HG03521 (cell line): ENCODE data around the gene PLA2G2F.

Source experiments
- ATAC-seq: cut with Tn5 transposase; IDR thresholded peaks from one replicate; pipeline ENCODE4 v1.9.1; 2021; ENCODE audit warnings: mild to moderate bottlenecking, moderate library complexity; ENCODE audit not compliant: unreplicated experiment

The PLA2G2F gene

GRCh38 chr1:20168564-20169491 is 29.7 kb downstream of the PLA2G2F start:
- no peak for ATAC-seq

DNA sequence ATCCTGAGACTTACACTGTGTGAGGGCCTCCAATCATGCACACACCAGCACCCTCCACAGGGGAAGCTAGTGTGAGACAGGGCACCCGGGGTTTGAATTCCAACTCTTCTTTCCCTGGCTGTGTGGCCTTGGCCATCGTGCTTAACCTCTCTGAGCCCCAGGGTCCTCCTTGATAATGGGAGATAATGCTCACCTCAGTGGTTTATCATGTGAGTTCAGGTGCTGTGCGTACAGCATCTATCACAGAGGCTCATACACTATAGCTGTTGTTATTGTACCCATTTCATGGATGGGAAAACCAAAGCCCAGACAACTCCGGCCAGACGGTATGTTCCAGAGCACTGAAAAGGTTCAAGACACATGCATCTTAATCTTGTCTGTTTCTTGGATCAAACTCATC is 30.8 kb downstream of the PLA2G2F start:
- ATAC-seq: no peak

DNA sequence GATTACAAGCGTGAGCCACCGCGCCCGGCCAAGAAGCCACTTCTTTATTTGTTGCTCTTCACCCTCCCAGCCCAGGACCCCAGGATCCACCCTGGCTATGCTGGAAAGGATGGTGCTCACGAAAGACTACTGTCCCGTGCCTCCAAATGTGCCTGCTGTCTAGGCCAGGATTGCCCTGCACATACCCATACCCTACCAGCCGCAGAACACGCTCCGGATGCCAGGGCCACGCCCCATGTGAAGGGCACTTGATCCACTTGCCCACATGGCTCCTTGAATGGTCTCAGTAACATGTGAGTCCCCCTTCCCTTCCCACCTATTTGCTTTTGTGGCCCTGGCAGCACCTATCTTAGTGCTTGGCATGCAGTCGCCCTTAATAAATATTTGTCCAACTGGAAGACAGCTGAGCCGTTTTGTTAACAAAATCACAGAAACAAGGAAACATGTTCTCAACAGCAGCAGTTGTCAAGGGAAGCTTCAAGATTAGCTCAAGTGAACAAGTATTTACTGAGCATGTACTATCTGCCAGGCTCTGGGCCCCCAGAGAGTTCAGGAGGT is 33.0 kb downstream of the PLA2G2F start:
- ATAC-seq: no peak

DNA sequence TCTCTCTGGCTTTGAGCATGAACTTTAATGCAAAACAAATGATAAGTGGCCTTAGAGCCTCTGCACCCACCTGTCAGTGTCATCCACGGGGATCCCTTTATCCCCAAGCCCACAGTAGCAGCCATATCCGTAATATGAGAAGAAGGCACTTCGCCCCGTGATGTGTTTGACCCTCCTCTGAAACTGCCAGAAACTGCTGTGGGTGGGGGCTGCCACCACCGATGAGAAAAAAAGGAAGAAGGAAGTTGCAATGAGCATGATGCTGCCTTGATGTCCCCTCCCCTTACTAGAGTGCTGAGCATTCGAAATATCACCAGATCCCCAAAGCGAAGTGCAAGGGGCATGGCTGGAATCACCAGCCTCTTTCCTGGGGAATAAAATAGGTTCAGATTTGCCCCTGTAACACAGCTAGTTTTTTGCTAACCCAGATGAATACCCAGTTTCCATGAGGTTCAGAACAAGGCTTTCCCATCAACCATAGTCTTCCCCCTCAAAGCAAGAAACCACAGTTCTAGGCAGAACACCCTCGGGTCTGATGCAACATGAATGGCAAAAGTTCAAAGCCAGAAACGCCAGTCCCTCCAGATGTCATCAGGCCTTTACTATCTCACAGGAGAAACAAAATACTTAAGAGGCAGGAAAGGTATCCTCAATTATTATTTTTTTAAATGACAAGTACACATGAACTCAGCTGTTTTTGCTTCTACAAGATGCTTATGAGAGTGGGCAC is 36.0 kb downstream of the PLA2G2F start:
- no peak for ATAC-seq

GRCh38 chr1:20178634-20179370 is 39.7 kb downstream of the PLA2G2F start:
- no peak for ATAC-seq

DNA sequence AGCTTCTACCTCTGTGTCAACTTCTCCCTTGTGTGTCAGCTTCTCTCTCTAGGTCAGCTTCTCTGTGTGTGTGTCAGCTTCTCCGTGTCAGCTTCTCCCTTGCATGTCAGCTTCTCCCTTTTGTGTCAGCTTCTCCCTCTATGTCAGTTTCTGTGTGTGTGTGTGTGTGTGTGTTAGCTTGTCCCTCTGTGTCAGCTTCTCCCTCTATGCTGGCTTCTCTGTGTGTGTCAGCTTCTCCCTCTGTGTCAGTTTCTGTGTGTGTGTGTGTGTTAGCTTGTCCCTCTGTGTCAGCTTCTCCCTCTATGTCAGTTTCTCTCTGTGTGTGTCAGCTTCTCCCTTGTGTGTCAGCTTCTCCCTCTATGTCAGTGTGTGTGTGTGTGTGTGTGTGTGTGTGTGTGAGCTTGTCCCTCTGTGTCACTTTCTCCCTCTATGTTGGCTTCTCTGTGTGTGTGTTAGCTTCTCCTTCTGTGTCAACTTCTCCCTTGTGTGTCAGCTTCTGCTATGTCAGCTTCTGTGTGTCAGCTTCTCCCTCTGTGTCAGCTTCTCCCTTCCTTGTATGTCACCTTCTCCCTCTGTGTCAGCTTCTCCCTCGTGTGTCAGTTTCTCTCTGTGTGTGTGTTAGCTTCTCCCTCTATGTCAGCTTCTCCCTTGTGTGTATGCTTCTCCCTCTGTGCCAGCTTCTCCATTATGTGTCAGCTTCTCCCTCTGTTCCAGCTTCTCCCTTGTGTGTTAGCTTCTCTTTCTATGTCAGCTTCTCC is 40.4 kb downstream of the PLA2G2F start:
- no peak for ATAC-seq

DNA sequence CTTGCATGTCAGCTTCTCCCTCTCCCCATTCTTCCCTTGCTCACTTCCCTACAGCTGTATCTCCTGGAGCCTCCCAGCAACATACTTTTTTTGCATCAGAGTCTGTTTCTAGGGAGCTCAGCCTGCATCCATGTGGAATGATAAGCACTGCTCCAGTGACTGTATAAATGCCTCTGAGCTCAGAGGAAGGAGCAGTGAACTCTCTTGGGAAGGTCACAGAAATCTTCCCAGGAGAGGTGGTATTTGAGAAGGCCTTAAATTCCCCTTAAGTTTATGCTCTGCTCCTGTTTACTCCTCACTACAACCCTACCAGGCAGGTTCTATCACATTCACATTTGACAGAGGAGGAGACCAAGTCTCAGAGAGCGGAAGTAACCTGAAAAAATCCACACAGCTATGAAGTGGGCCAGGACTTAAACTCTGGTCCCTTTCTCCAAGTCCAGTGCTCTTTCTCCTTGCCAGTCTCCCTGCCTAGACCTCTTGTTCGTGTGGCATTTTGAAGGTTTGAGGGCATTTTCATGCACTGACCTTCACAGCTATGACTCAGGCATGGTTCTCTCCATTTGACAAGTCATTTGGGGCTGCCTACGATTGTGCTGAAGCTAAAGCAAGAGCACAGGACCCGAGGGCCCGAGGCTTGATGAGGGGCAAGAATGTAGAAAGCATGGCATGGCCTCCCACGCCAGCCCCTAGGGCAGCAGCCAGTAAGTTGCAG is 41.2 kb downstream of the PLA2G2F start:
- no peak for ATAC-seq

- ATAC-seq: no peak
These were observed 41.7 kb downstream of the PLA2G2F start for GRCh38 chr1:20180844-20181207.

- no peak for ATAC-seq
These were observed 43.3 kb downstream of the PLA2G2F start for GRCh38 chr1:20182415-20182814.

- no peak for ATAC-seq
These were observed 43.9 kb downstream of the PLA2G2F start for GRCh38 chr1:20183035-20183434.

- ATAC-seq: no peak
These were observed 44.6 kb downstream of the PLA2G2F start for GRCh38 chr1:20183616-20184271.

DNA sequence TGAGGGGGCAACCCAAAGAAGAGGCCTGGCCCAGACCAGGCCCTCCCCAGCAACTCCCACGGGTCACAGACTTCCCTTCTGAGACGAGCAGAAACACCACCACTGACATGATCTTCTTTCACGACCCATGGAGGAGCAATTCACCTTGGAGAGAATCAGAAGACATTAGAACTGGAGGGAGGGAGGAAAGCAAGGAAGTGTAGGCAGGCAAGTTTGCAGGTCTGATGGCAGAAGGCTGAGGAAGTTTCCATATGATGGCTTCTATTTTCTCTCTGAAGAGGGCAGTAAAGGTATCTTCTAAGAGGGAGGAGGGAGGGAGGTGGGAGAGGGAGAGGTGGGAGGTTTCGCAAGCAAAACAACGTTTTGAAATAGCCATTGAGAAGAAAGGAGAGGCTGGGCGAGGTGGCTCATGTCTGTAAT is 45.4 kb downstream of the PLA2G2F start:
- no peak for ATAC-seq

- ATAC-seq: no peak
These were observed 46.1 kb downstream of the PLA2G2F start for GRCh38 chr1:20184997-20185833.

DNA sequence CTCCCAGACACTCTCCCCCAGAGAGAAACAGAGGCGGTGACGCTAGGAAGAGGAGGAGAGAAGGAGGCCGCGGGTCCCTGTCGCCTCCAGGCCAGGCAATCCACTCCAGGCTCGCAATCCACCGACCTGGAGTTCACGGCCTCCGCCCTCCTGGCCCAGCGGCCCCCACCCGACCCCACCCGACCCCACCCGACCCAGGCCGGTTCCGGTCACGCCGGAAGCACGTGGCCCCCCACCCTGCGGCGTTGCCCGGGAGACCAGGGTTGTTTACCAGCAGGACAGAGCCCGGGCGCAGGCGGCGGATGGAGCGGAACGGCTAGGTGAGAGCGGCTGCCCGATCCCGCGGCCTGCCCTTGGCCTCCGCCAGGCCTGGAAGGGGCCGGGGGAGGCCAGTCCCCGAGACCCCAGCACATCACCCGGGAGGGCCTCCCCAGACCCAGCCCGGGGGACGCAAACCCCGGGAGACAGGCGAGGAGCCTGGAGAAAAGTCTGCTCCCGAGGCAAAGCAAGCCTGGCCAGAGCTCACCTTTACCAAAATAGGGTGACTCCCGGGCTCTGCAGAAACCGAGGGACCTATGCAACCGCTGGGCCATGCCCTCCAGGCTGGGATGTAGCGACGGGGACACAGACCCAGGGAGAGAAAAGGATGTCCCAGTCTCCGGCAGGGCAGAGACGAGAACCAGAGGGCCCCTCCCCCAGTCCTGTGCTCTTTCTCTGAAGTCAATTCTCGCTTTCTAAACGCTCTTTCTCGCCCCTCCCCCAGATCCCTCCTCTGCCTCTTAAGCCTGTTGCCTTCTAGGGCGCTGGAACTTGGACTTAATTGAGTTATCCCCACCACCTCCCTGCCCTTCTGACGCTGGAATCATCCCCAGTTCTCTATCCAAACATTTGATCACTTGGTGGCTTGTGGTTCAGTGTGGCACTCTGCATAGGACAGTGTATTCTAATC is 47.0 kb downstream of the PLA2G2F start, which contains the start of the genes PLA2G2C and UBXN10:
TSS of gene PLA2G2C (minus strand) at position 685 of the 949 bp plus-strand sequence. CDS start 9,155 bp downstream, outside the sequence.
TSS of gene UBXN10 (plus strand) at position 263 of the 949 bp plus-strand sequence. CDS start 4,466 bp downstream, outside the sequence.
- no peak for ATAC-seq

- no peak for ATAC-seq
These were observed 48.1 kb downstream of the PLA2G2F start for GRCh38 chr1:20187103-20187812.

- no peak for ATAC-seq
These were observed 48.8 kb downstream of the PLA2G2F start for GRCh38 chr1:20187813-20188454.
